ENCODE measurements around the gene ERCC3. TPM values are rescaled to one million over a fixed set of nuclear protein-coding genes. Genes with fewer than 3 reads are reported as not detected.
A peak's percentile ranks its signal among the peaks of the same experiment; 100 is the strongest.

ERCC3 gene
- total RNA-seq, 1 experiment from 2014 or later, result 52.7 TPM

DNA sequence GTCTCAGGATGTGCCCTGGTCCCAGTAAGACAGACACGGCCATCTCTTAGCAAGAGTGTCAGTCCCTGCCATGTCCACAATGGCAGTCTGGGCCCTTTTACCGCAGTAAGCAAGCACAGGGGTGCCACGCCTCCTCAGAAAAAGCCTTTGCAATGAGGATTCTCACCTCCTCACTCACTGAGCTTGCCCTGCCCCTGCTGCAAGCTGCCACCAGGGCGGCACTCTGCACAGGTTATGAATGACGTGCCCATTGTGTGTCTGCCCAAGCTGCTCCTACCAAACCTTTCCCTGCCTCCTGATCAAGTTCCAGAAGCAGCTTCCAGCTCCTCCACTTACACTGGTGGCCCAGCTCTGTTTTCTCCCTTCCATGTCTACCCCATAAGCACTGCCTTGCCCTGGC lies 23.3 kb downstream of the ERCC3 start:
- POLR2A ChIA-PET, result interaction anchor here (0.5 kb wide), 1 partner anchor 24 kb away, joined by 3 read pairs; no protein-coding TSS in a partner anchor
- no peaks in the 10 kb centered on the region for H3K9me3 ChIP-seq (ENCODE audit: control insufficient read depth in 1 of 2, insufficient read depth in 1 of 2, low read depth in 1 of 2, low read length in 2 of 2)
- H3K4me2 ChIP-seq (ENCODE audit: low read length), result no peak overlapping the region
- TF ChIP-seq TCF7L2 (IDR thresholded peaks at IDR 0.05; ENCODE audit: borderline replicate concordance, extremely low read depth, insufficient read depth, insufficient read length) (no peak), RAD21 (IDR thresholded peaks at IDR 0.05; ENCODE audit: low read depth) (0 out of 2 replicates have a peak, but pooled peaks have one; percentile 8), YY1 (IDR thresholded peaks at IDR 0.05; ENCODE audit: extremely low read depth, insufficient replicate concordance, low read depth, low read length) (no peak), EGR1 (IDR thresholded peaks at IDR 0.05; ENCODE audit: low read depth) (no peak), JUND (IDR thresholded peaks at IDR 0.05) (no peak)
- TF ChIP-seq, protein P1, sequence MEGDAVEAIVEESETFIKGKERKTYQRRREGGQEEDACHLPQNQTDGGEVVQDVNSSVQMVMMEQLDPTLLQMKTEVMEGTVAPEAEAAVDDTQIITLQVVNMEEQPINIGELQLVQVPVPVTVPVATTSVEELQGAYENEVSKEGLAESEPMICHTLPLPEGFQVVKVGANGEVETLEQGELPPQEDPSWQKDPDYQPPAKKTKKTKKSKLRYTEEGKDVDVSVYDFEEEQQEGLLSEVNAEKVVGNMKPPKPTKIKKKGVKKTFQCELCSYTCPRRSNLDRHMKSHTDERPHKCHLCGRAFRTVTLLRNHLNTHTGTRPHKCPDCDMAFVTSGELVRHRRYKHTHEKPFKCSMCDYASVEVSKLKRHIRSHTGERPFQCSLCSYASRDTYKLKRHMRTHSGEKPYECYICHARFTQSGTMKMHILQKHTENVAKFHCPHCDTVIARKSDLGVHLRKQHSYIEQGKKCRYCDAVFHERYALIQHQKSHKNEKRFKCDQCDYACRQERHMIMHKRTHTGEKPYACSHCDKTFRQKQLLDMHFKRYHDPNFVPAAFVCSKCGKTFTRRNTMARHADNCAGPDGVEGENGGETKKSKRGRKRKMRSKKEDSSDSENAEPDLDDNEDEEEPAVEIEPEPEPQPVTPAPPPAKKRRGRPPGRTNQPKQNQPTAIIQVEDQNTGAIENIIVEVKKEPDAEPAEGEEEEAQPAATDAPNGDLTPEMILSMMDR (IDR thresholded peaks at IDR 0.05 in 2 of 3, conservative IDR thresholded peaks at IDR 0.05 in 1 of 3; ENCODE audit: borderline replicate concordance in 1 of 3, insufficient read depth in 1 of 3, low read depth in 2 of 3, low read length in 2 of 3), result peak in 2 of 3 experiments; percentile 45 to 54; a peak in 4 of 6 replicates
- no peaks in the 10 kb centered on the region for H3K4me1 ChIP-seq (ENCODE audit: control insufficient read depth in 1 of 2, insufficient read depth in 2 of 2, low read length in 2 of 2)
- no peak overlapping the region for H2AFZ ChIP-seq (ENCODE audit: low read depth, low read length, poor library complexity, severe bottlenecking)
- RAD21 ChIA-PET (ENCODE audit: low non-redundant PET in 1 of 2, low total read pairs in 2 of 2, uncharacterized antibody in 2 of 2, unreplicated experiment in 2 of 2), result no interaction called here
- H3K27me3 ChIP-seq (ENCODE audit: insufficient read depth, low read length), result no peaks in the 10 kb centered on the region
- no peak overlapping the region for H3K27ac ChIP-seq (ENCODE audit: low read depth, low read length)
- H3K4me3 ChIP-seq (replicated peaks in 1 of 2; ENCODE audit: low read depth in 1 of 2, low read length in 2 of 2), result no peak overlapping the region
- H3K36me3 ChIP-seq (ENCODE audit: control insufficient read depth in 1 of 2, insufficient read depth in 2 of 2, low read length in 2 of 2), result peaks cover 28 to 47% of the 10 kb centered on the region in 2 experiments; a peak in 3 of 4 replicates
- ATAC-seq (peak; percentile 87), DNase-seq (ENCODE audit: low read depth, low spot score) (no peak)
- H3K9ac ChIP-seq (ENCODE audit: low read length), result no peak overlapping the region
- H4K20me1 ChIP-seq (ENCODE audit: insufficient read depth), result no peaks in the 10 kb centered on the region
- no TSS peak for BruUV-seq (replicated peaks)
- H3K9me2 ChIP-seq (ENCODE audit: insufficient read depth), result no peaks in the 10 kb centered on the region
- intact Hi-C loops (cut with micrococcal nuclease), result no loop called here
- peaks cover 12% of the 10 kb centered on the region; the same call in 1 of the 2 replicates for H3K79me2 ChIP-seq (ENCODE audit: insufficient read depth, low read length)
- CTCF ChIA-PET, result interaction anchor here (1.2 kb wide), 1 partner anchor 74 kb away, joined by 3 read pairs; no protein-coding TSS in a partner anchor

GRCh38 chr2:127261804-127262406 lies 32.0 kb downstream of the ERCC3 start:
- ChIA-PET CTCF (no interaction called here), POLR2A (no interaction called here), RAD21 (ENCODE audit: low non-redundant PET in 1 of 2, low total read pairs in 2 of 2, uncharacterized antibody in 2 of 2, unreplicated experiment in 2 of 2) (no interaction called here)
- no peaks in the 10 kb centered on the region for H3K4me1 ChIP-seq (ENCODE audit: control insufficient read depth in 1 of 2, insufficient read depth in 2 of 2, low read length in 2 of 2)
- no peaks in the 10 kb centered on the region for H3K79me2 ChIP-seq (ENCODE audit: insufficient read depth, low read length)
- no peak overlapping the region for H2AFZ ChIP-seq (ENCODE audit: low read depth, low read length, poor library complexity, severe bottlenecking)
- peaks cover 10 to 35% of the 10 kb centered on the region in 2 experiments; a peak in 3 of 4 replicates for H3K36me3 ChIP-seq (ENCODE audit: control insufficient read depth in 1 of 2, insufficient read depth in 2 of 2, low read length in 2 of 2)
- no TSS peak for BruUV-seq (replicated peaks)
- no peak overlapping the region for H3K9ac ChIP-seq (ENCODE audit: low read length)
- no peaks in the 10 kb centered on the region for H4K20me1 ChIP-seq (ENCODE audit: insufficient read depth)
- no peak overlapping the region for H3K4me3 ChIP-seq (replicated peaks in 1 of 2; ENCODE audit: low read depth in 1 of 2, low read length in 2 of 2)
- intact Hi-C loops (cut with micrococcal nuclease), result no loop called here
- H3K9me2 ChIP-seq (ENCODE audit: insufficient read depth), result no peaks in the 10 kb centered on the region
- no peaks in the 10 kb centered on the region for H3K27me3 ChIP-seq (ENCODE audit: insufficient read depth, low read length)
- H3K27ac ChIP-seq (ENCODE audit: low read depth, low read length), result no peak overlapping the region
- no peak for TF ChIP-seq ZNF274 (IDR thresholded peaks at IDR 0.05; ENCODE audit: low read depth, low read length)
- no peak for TF ChIP-seq FOSL1 (IDR thresholded peaks at IDR 0.05; ENCODE audit: low read depth)
- TF ChIP-seq CEBPB (IDR thresholded peaks at IDR 0.05; ENCODE audit: low read depth), result no peak
- no peak for TF ChIP-seq ZFX (IDR thresholded peaks at IDR 0.05)
- TF ChIP-seq CBX3 (IDR thresholded peaks at IDR 0.05; ENCODE audit: low read depth), result no peak
- TF ChIP-seq SP1 (IDR thresholded peaks at IDR 0.05; ENCODE audit: low read depth), result no peak
- no peak for TF ChIP-seq SIN3A (IDR thresholded peaks at IDR 0.05; ENCODE audit: low read depth)
- TF ChIP-seq YY1 (IDR thresholded peaks at IDR 0.05; ENCODE audit: extremely low read depth, insufficient replicate concordance, low read depth, low read length), result no peak
- no peak for TF ChIP-seq EZH2phosphoT487 (IDR thresholded peaks at IDR 0.05; ENCODE audit: borderline replicate concordance)
- TF ChIP-seq RAD21 (IDR thresholded peaks at IDR 0.05; ENCODE audit: low read depth), result no peak
- H3K9me3 ChIP-seq (ENCODE audit: control insufficient read depth in 1 of 2, insufficient read depth in 1 of 2, low read depth in 1 of 2, low read length in 2 of 2), result no peaks in the 10 kb centered on the region
- DNase-seq (ENCODE audit: low read depth, low spot score) (no peak), ATAC-seq (no peak)
- H3K4me2 ChIP-seq (ENCODE audit: low read length), result no peak overlapping the region
